Heart left ventricle (tissue), 13 donors: ENCODE measurements around the gene SNAP25.

Source experiments
- CTCF ChIP-seq, 12 donors: fragments of 200-600 bp; sonication (generic) in 4 of 12; IDR thresholded peaks; one replicate each; pipeline versions ENCODE4 v1.5.0 to v1.8.0; 2018 to 2022; ENCODE audit warnings: antibody characterized with exemption in 12 of 12, mild to moderate bottlenecking in 5 of 12
- POLR2A ChIP-seq, 2 donors: fragments of 450-650 bp; IDR thresholded peaks; one replicate each; pipeline ENCODE4 v1.6.1; 2017; ENCODE audit warnings: antibody characterized with exemption in 2 of 2, mild to moderate bottlenecking in 2 of 2, moderate library complexity in 2 of 2
- donor health status: ischemic (EF 13 %, LVEDD 7.1; RV severe dilation, severe dysfunction).
- donor health status: DM: no; HTN: yes; CAD: no.
- donor health status: DM: no; HTN: no; CAD: no.
- donor health status: ischemic (EF 25% LVEDD 6.9; RV normal size, moderate dysfunction).
- donor health status: ischemic (EF 25% LVEDD 5.7; RV mildly dilated, moderate dysfunction).
- donor health status: ischemic (EF 35%, LVEDD 5.7; RV mildly dilated, moderate dysfunction).
- donor health status: nonischemic (EF 11% LVEDD 7.7; RV severe dilation, severe dysfunction).
- donor health status: DM: yes; HTN: yes; CAD: no.
- donor health status: PGD.
- donor health status: ischemic (EF 29% LVEDD 5.4; RV normal size, mild dysfunction).
- donor health status: nonischemic (EF 23%, LVEDD 6.1; RV moderate dilation, normal function).

DNA sequence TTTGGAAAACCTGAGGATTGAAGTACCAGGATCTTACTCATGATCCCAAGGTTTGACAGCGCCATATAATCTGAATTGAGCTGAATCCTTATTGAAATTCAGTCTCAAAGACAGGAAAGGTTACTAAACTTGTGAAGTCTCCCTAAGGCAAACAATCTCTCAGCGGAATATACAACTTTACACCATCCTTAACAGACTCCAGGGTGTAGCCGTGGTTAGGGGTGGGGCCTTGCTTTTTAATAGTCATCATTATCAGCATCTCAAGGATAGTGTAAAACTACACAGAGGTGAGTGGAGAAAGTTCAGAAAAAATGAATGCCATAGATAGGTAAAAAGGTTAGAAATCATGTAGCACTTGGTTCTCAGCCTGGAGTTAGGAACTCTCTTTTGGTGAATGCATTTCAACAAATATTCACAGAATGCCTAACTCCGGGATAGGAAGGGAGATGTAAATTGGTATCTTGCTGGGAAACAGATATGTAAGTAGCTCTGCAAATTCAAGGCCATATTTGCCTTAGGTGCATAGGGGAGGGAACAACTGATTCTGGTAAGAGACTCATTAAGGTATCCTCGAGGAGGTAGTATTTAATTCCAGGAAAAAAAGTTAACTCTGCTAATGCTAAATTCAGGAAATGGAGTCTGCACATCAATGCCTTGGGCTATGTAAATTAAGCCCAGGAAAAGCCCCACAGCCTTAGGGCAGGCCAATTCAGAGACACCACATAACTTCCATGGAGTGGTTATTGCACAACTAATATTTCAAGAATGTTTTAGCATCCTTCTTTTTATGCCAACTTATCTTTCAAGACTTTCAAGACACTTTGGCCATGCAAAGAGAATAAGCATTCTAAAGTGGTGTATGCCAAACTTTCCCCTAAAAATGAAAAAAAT lies 61.6 kb downstream of the SNAP25 start:
- TF ChIP-seq CTCF (IDR thresholded peaks at IDR 0.05) (no peak), POLR2A (IDR thresholded peaks at IDR 0.05) (no peak)
